HepG2 (cell line): ENCODE data around the gene PARVA. TPM values are rescaled to one million over a fixed set of nuclear protein-coding genes. Genes with fewer than 3 reads are reported as not detected.

Experiments
- AHR ChIP-seq: IDR thresholded peaks from 2 replicates; pipeline ENCODE4 v1.6.1; 2018; ENCODE audit warnings: missing genetic modification reagents, missing compliant biosample characterization
- CHD2 ChIP-seq: IDR thresholded peaks from 2 replicates; pipeline ENCODE4 v1.6.1; 2011; ENCODE audit warnings: low read depth, low read length, improper control_type of control experiment
- HINFP ChIP-seq: sonication (generic); formaldehyde crosslinking; IDR thresholded peaks from 2 replicates; pipeline ENCODE4 v1.4.0; 2020; ENCODE audit warnings: low read depth, mild to moderate bottlenecking, missing genetic modification reagents
- RXRB ChIP-seq: IDR thresholded peaks from 2 replicates; pipeline ENCODE4 v1.6.1; 2016; ENCODE audit warnings: borderline replicate concordance, missing genetic modification reagents, missing compliant biosample characterization
- ZNF136 ChIP-seq: sonication (generic); formaldehyde crosslinking; IDR thresholded peaks from 2 replicates; pipeline ENCODE4 v1.8.1; 2022; ENCODE audit warnings: low read depth, mild to moderate bottlenecking, moderate library complexity, missing genetic modification reagents
- ZNF138 ChIP-seq: sonication (generic); formaldehyde crosslinking; IDR thresholded peaks from 2 replicates; pipeline ENCODE4 v1.5.0; 2020; ENCODE audit warnings: mild to moderate bottlenecking, low read depth, missing genetic modification reagents
- ZNF496 ChIP-seq: sonication (generic); formaldehyde crosslinking; IDR thresholded peaks from 2 replicates; pipeline ENCODE4 v1.8.1; 2023; ENCODE audit warnings: mild to moderate bottlenecking, moderate library complexity, missing genetic modification reagents; ENCODE audit not compliant: insufficient replicate concordance
- ZNF713 ChIP-seq: sonication (generic); formaldehyde crosslinking; IDR thresholded peaks from 2 replicates; pipeline ENCODE4 v1.4.0; 2020; ENCODE audit warnings: mild to moderate bottlenecking, missing genetic modification reagents
- polyA plus RNA-seq, 8 experiments: library from polyadenylated mRNA; depleted of rRNA in 3 of 8; stranded (reverse) in 7 of 8; unstranded in 1 of 8; fragments of >200 nt; fragmentation: Illumina TruSeq in 4 of 8; extraction: Trizol in 4 of 8; gene quantifications; 2 replicates each; pipeline versions ENCODE4 v1.2.1 to v1.2.3, GENCODE V29; 2011 to 2016; ENCODE audit warnings: low read depth in 4 of 8, missing spikeins in 1 of 8, mixed read lengths in 1 of 8; ENCODE audit not compliant: insufficient read depth in 1 of 8
- total RNA-seq, 5 experiments: library from RNA; depleted of rRNA; stranded (reverse); fragments of >200 nt; fragmentation: Illumina TruSeq; extraction: Trizol; gene quantifications; 2 replicates each; pipeline ENCODE4 v1.2.3, GENCODE V29; 2016; ENCODE audit warnings: low read depth in 1 of 5
- TF ChIP-seq, protein P1 (sequence below): sonication (generic); formaldehyde crosslinking; IDR thresholded peaks from 2 replicates; pipeline ENCODE4 v1.5.0; 2020; ENCODE audit warnings: mild to moderate bottlenecking, missing genetic modification reagents, moderate library complexity
- TF ChIP-seq, protein P2 (sequence below): IDR thresholded peaks from 2 replicates; pipeline ENCODE4 v1.6.1; 2012; ENCODE audit warnings: inconsistent platforms
- TF ChIP-seq, protein P3 (sequence below): sonication (generic); formaldehyde crosslinking; IDR thresholded peaks from 2 replicates; pipeline ENCODE4 v1.4.0; 2020; ENCODE audit warnings: missing genetic modification reagents, borderline replicate concordance
- TF ChIP-seq, protein P4 (sequence below): sonication (generic); formaldehyde crosslinking; IDR thresholded peaks from 2 replicates; pipeline ENCODE4 v1.4.0; 2020; ENCODE audit warnings: mild to moderate bottlenecking, missing genetic modification reagents
- TF ChIP-seq, protein P5 (sequence below): sonication (generic); formaldehyde crosslinking; IDR thresholded peaks from 2 replicates; pipeline ENCODE4 v1.8.1; 2023; ENCODE audit warnings: mild to moderate bottlenecking, missing genetic modification reagents

PARVA gene
- total and polyA plus RNA-seq, 2 of the 13 experiments (the other 11 are each of a cell fraction or from before 2014, with no cell fraction given), result 5.9 to 9.1 TPM

GRCh38 chr11:12411806-12412727 is 34.7 kb downstream of the PARVA start (continued):
- no peak for TF ChIP-seq HINFP (CRISPR knock-in tag)
- TF ChIP-seq, protein P1, sequence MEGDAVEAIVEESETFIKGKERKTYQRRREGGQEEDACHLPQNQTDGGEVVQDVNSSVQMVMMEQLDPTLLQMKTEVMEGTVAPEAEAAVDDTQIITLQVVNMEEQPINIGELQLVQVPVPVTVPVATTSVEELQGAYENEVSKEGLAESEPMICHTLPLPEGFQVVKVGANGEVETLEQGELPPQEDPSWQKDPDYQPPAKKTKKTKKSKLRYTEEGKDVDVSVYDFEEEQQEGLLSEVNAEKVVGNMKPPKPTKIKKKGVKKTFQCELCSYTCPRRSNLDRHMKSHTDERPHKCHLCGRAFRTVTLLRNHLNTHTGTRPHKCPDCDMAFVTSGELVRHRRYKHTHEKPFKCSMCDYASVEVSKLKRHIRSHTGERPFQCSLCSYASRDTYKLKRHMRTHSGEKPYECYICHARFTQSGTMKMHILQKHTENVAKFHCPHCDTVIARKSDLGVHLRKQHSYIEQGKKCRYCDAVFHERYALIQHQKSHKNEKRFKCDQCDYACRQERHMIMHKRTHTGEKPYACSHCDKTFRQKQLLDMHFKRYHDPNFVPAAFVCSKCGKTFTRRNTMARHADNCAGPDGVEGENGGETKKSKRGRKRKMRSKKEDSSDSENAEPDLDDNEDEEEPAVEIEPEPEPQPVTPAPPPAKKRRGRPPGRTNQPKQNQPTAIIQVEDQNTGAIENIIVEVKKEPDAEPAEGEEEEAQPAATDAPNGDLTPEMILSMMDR (CRISPR knock-in tag), result peak; percentile 82
- TF ChIP-seq CHD2, result no peak
- TF ChIP-seq, protein P2, sequence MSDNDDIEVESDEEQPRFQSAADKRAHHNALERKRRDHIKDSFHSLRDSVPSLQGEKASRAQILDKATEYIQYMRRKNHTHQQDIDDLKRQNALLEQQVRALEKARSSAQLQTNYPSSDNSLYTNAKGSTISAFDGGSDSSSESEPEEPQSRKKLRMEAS, result no peak
- TF ChIP-seq, protein P3, sequence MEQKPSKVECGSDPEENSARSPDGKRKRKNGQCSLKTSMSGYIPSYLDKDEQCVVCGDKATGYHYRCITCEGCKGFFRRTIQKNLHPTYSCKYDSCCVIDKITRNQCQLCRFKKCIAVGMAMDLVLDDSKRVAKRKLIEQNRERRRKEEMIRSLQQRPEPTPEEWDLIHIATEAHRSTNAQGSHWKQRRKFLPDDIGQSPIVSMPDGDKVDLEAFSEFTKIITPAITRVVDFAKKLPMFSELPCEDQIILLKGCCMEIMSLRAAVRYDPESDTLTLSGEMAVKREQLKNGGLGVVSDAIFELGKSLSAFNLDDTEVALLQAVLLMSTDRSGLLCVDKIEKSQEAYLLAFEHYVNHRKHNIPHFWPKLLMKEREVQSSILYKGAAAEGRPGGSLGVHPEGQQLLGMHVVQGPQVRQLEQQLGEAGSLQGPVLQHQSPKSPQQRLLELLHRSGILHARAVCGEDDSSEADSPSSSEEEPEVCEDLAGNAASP (CRISPR knock-in tag), result 0 out of 2 replicates have a peak, but pooled peaks have one; percentile 15
- TF ChIP-seq, protein P4, sequence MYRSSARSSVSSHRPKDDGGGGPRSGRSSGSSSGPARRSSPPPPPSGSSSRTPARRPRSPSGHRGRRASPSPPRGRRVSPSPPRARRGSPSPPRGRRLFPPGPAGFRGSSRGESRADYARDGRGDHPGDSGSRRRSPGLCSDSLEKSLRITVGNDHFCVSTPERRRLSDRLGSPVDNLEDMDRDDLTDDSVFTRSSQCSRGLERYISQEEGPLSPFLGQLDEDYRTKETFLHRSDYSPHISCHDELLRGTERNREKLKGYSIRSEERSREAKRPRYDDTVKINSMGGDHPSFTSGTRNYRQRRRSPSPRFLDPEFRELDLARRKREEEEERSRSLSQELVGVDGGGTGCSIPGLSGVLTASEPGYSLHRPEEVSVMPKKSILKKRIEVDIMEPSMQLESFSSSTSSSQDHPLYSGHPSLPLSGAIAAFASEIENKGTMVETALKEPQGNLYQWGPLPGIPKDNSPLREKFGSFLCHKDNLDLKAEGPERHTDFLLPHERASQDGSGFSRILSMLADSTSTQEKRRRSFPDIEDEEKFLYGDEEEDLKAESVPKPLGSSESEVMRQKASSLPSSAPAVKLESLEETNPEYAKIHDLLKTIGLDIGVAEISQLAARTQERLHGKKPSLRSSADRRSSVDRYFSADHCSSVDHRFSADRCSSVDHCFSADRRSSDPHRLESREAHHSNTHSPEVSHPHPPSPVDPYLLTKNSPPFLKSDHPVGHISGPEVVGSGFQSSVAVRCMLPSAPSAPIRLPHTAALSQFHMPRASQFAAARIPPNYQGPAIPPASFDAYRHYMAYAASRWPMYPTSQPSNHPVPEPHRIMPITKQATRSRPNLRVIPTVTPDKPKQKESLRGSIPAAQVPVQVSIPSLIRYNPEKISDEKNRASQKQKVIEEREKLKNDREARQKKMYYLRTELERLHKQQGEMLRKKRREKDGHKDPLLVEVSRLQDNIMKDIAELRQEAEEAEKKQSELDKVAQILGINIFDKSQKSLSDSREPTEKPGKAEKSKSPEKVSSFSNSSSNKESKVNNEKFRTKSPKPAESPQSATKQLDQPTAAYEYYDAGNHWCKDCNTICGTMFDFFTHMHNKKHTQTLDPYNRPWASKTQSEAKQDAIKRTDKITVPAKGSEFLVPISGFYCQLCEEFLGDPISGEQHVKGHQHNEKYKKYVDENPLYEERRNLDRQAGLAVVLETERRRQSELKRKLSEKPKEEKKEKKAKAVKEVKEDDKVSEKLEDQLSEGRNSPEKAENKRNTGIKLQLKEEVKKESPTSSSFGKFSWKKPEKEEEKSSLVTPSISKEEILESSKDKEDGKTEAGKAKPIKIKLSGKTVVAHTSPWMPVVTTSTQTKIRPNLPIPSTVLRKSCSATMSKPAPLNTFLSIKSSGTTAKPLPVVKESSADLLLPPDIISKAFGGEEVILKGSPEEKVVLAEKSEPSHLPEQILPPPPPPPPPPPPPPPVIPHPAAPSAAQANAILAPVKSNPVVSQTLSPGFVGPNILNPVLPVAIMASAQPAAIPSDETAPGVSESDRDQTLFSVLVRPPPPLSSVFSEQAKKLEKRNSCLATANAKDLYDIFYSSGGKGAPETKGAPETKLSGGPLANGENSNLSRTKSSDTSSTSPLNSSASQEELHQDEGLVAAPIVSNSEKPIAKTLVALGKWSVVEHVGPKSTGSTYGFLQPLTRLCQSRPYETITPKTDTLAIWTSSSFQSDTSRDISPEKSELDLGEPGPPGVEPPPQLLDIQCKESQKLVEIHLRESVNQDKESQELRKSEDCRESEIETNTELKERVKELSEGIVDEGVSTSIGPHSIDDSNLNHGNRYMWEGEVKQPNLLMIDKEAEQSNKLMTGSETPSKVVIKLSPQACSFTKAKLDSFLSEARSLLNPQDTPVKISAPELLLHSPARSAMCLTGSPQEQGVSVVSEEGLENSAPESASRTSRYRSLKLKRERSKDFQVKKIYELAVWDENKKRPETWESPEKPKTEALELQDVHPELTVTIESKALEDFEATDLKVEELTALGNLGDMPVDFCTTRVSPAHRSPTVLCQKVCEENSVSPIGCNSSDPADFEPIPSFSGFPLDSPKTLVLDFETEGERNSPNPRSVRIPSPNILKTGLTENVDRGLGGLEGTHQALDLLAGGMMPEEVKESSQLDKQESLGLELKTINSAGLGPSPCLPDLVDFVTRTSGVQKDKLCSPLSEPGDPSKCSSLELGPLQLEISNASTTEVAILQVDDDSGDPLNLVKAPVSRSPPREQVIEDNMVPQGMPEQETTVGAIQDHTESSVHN (CRISPR knock-in tag), result no peak
- TF ChIP-seq ZNF496 (CRISPR knock-in tag), result no peak
- TF ChIP-seq RXRB (CRISPR knock-in tag), result 0 out of 2 replicates have a peak, but pooled peaks have one; percentile 22
- no peak for TF ChIP-seq ZNF713
- TF ChIP-seq, protein P5, sequence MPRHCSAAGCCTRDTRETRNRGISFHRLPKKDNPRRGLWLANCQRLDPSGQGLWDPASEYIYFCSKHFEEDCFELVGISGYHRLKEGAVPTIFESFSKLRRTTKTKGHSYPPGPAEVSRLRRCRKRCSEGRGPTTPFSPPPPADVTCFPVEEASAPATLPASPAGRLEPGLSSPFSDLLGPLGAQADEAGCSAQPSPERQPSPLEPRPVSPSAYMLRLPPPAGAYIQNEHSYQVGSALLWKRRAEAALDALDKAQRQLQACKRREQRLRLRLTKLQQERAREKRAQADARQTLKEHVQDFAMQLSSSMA (CRISPR knock-in tag), result no peak
- no peak for TF ChIP-seq ZNF136 (CRISPR knock-in tag)
- no peak for TF ChIP-seq ZNF138 (CRISPR knock-in tag)
- no peak for TF ChIP-seq AHR
